ENCODE data around the gene ADAM22. TPM values are rescaled to one million over a fixed set of nuclear protein-coding genes. Genes with fewer than 3 reads are reported as not detected.

Gene ADAM22
- total and polyA plus RNA-seq, 4 donors = 0.04 to 0.61 (median 0.15) TPM

GRCh38 chr7:88073626-88074025 lies 139.6 kb downstream of the ADAM22 start:
- peaks cover 0 to 7% (median 0%) of the 10 kb centered on the region in 4 donors for H3K27me3 ChIP-seq (ENCODE audit: control insufficient read depth in 4 of 4, insufficient read depth in 4 of 4, low read length in 3 of 4)
- no peaks in the 10 kb centered on the region for H3K9me3 ChIP-seq (ENCODE audit: control insufficient read depth in 4 of 4, low read length in 3 of 4)
- WGBS = 74% methylated on average over 1 of the region's 1 CpG
- no peak overlapping the region for H3K4me3 ChIP-seq (ENCODE audit: low read depth in 1 of 3, low read length in 3 of 3)
- no peaks in the 10 kb centered on the region for H3K4me1 ChIP-seq (ENCODE audit: control insufficient read depth in 4 of 4, insufficient read depth in 4 of 4, low read length in 3 of 4)
- no peak overlapping the region for H3K27ac ChIP-seq (ENCODE audit: low read depth in 1 of 2, low read length in 2 of 2)
- no peak for TF ChIP-seq MAX (IDR thresholded peaks at IDR 0.05)
- no peak for TF ChIP-seq SP1 (IDR thresholded peaks at IDR 0.05)
- TF ChIP-seq HNF4A (conservative IDR thresholded peaks at IDR 0.05) = no peak
- TF ChIP-seq REST (IDR thresholded peaks at IDR 0.05) = no peak
- no peak for TF ChIP-seq FOXA2 (IDR thresholded peaks at IDR 0.05)
- TF ChIP-seq ATF3 (IDR thresholded peaks at IDR 0.05) = no peak
- TF ChIP-seq TAF1 (conservative IDR thresholded peaks at IDR 0.05) = no peak
- no peak for TF ChIP-seq EGR1 (IDR thresholded peaks at IDR 0.05; ENCODE audit: low read depth in 2 of 2)
- no peak for TF ChIP-seq NR2F2 (IDR thresholded peaks at IDR 0.05)
- no peak for TF ChIP-seq ZBTB33 (IDR thresholded peaks at IDR 0.05)
- TF ChIP-seq GABPA (IDR thresholded peaks at IDR 0.05 in 1 of 2, conservative IDR thresholded peaks at IDR 0.05 in 1 of 2) = no peak
- TF ChIP-seq RXRA (IDR thresholded peaks at IDR 0.05) = no peak
- TF ChIP-seq HNF4G (IDR thresholded peaks at IDR 0.05) = no peak
- no peak for TF ChIP-seq JUND (IDR thresholded peaks at IDR 0.05)
- no peak for TF ChIP-seq FOXA1 (IDR thresholded peaks at IDR 0.05)
- no peak for TF ChIP-seq YY1 (IDR thresholded peaks at IDR 0.05)
- no peaks in the 10 kb centered on the region for H3K36me3 ChIP-seq (ENCODE audit: control insufficient read depth in 4 of 4, insufficient read depth in 3 of 4, low read depth in 1 of 4, low read length in 3 of 4)
- DNase-seq (ENCODE audit: low spot score) = no peak
- H3K9ac ChIP-seq (ENCODE audit: low read depth in 1 of 2, low read length in 2 of 2) = no peak overlapping the region

- no peak for DNase-seq (ENCODE audit: low spot score)
- WGBS = 55% methylated on average over 2 of the region's 2 CpGs
- no peak for TF ChIP-seq SP1 (IDR thresholded peaks at IDR 0.05)
- TF ChIP-seq GABPA (IDR thresholded peaks at IDR 0.05 in 1 of 2, conservative IDR thresholded peaks at IDR 0.05 in 1 of 2) = no peak
- no peak for TF ChIP-seq JUND (IDR thresholded peaks at IDR 0.05)
- no peak for TF ChIP-seq CTCF (IDR thresholded peaks at IDR 0.05; ENCODE audit: low read depth, low read length, missing input control)
- no peak for TF ChIP-seq HNF4G (IDR thresholded peaks at IDR 0.05)
- TF ChIP-seq FOXA1 (IDR thresholded peaks at IDR 0.05) = no peak
- no peak for TF ChIP-seq MAX (IDR thresholded peaks at IDR 0.05)
- TF ChIP-seq EGR1 (IDR thresholded peaks at IDR 0.05; ENCODE audit: low read depth in 2 of 2) = no peak
- no peak for TF ChIP-seq FOXA2 (IDR thresholded peaks at IDR 0.05)
- no peak for TF ChIP-seq TAF1 (conservative IDR thresholded peaks at IDR 0.05)
- TF ChIP-seq HNF4A (conservative IDR thresholded peaks at IDR 0.05) = no peak
- TF ChIP-seq RAD21 (IDR thresholded peaks at IDR 0.05) = no peak
- TF ChIP-seq ZBTB33 (IDR thresholded peaks at IDR 0.05) = no peak
- no peak for TF ChIP-seq YY1 (IDR thresholded peaks at IDR 0.05)
- no peak for TF ChIP-seq NR2F2 (IDR thresholded peaks at IDR 0.05)
- TF ChIP-seq ATF3 (IDR thresholded peaks at IDR 0.05) = no peak
- TF ChIP-seq RXRA (IDR thresholded peaks at IDR 0.05) = no peak
Measured at GRCh38 chr7:88075216-88075615, 141.2 kb downstream of the ADAM22 start.

More at GRCh38 chr7:88075216-88075615, 141.2 kb downstream of the ADAM22 start:
- no peaks in the 10 kb centered on the region for H3K4me1 ChIP-seq (ENCODE audit: control insufficient read depth in 4 of 4, insufficient read depth in 4 of 4, low read length in 3 of 4)
- no peak overlapping the region for H3K9ac ChIP-seq (ENCODE audit: low read depth in 1 of 2, low read length in 2 of 2)
- H3K27ac ChIP-seq (ENCODE audit: low read depth in 1 of 2, low read length in 2 of 2) = no peak overlapping the region
- peaks cover 0 to 7% (median 0%) of the 10 kb centered on the region in 4 donors for H3K27me3 ChIP-seq (ENCODE audit: control insufficient read depth in 4 of 4, insufficient read depth in 4 of 4, low read length in 3 of 4)
- no peak overlapping the region for H3K4me3 ChIP-seq (ENCODE audit: low read depth in 1 of 3, low read length in 3 of 3)
- H3K9me3 ChIP-seq (ENCODE audit: control insufficient read depth in 4 of 4, low read length in 3 of 4) = no peaks in the 10 kb centered on the region
- no peaks in the 10 kb centered on the region for H3K36me3 ChIP-seq (ENCODE audit: control insufficient read depth in 4 of 4, insufficient read depth in 3 of 4, low read depth in 1 of 4, low read length in 3 of 4)

Measured in liver (tissue), 9 donors.